HEK293 (cell line): ENCODE data around the gene ARHGAP22.

ENCODE experiments used
- CTCF ChIA-PET: fragments of 350-600 bp; formaldehyde crosslinking; extraction: SDS; loops from one replicate; lab custom pipeline; 2021; ENCODE audit warnings: antibody characterized with exemption; lab: Yijun Ruan, JAX
- POLR2A ChIA-PET: fragments of 300-600 bp; formaldehyde crosslinking; extraction: SDS; loops from one replicate; lab custom pipeline; 2020; ENCODE audit warnings: antibody characterized with exemption, inconsistent platforms; lab: Yijun Ruan, JAX
- H3K27ac ChIP-seq: fragments of 200-500 bp; sonication (Bioruptor generic); 2 replicates; pipeline ENCODE4 v1.5.1; 2014; ENCODE audit warnings: low read depth, low read length, control low read depth, inconsistent platforms; ENCODE audit errors: extremely low read depth
- H3K36me3 ChIP-seq, 2 experiments: fragments of 200-500 bp in 1 of 2; sonication (Bioruptor generic) in 1 of 2; 1 replicate in 1 of 2; 2 replicates in 1 of 2; pipeline ENCODE4 v1.5.1; 2014 to 2017; ENCODE audit warnings: inconsistent platforms in 2 of 2, low read length in 2 of 2; ENCODE audit not compliant: control insufficient read depth in 2 of 2, insufficient read depth in 1 of 2
- H3K4me1 ChIP-seq: fragments of 200-500 bp; sonication (Bioruptor generic); 2 replicates; pipeline ENCODE4 v1.5.1; 2014; ENCODE audit warnings: mild to moderate bottlenecking, low read length, inconsistent platforms; ENCODE audit not compliant: control insufficient read depth, insufficient read depth
- H3K4me3 ChIP-seq: 2 replicates; pipeline ENCODE4 v1.5.1; 2011; ENCODE audit warnings: low read depth, mild to moderate bottlenecking, control low read depth, low read length, moderate library complexity
- H3K9me3 ChIP-seq: fragments of 200-500 bp; sonication (Bioruptor generic); 2 replicates; pipeline ENCODE4 v1.5.1; 2014; ENCODE audit warnings: low read depth, low read length, inconsistent platforms; ENCODE audit not compliant: control insufficient read depth, insufficient read depth
- EGR2 ChIP-seq: fragments of 450-650 bp; formaldehyde crosslinking; IDR thresholded peaks from 2 replicates; pipeline ENCODE4 v1.5.1; 2016; ENCODE audit warnings: low read depth, missing biosample characterization, missing genetic modification characterization
- GFI1B ChIP-seq: fragments of 450-650 bp; formaldehyde crosslinking; IDR thresholded peaks from 2 replicates; pipeline ENCODE4 v1.5.1; 2016; ENCODE audit warnings: missing biosample characterization, missing genetic modification characterization
- KLF8 ChIP-seq: fragments of 450-650 bp; formaldehyde crosslinking; IDR thresholded peaks from 2 replicates; pipeline ENCODE4 v1.5.1; 2016; ENCODE audit warnings: missing biosample characterization, missing genetic modification characterization
- MEIS1 ChIP-seq: sonication (generic); formaldehyde crosslinking; IDR thresholded peaks from 2 replicates; pipeline ENCODE4 v1.8.1; 2022; ENCODE audit warnings: missing genetic modification reagents, mild to moderate bottlenecking, borderline replicate concordance
- OVOL3 ChIP-seq: fragments of 450-650 bp; formaldehyde crosslinking; IDR thresholded peaks from 2 replicates; pipeline ENCODE4 v1.5.1; 2016; ENCODE audit warnings: missing biosample characterization, missing genetic modification characterization
- TCF7L2 ChIP-seq: IDR thresholded peaks from 2 replicates; pipeline ENCODE4 v1.6.1; 2011; ENCODE audit warnings: low read depth, mild to moderate bottlenecking, inconsistent platforms, low read length, moderate library complexity, borderline replicate concordance
- ZBTB17 ChIP-seq: fragments of 450-650 bp; formaldehyde crosslinking; IDR thresholded peaks from 2 replicates; pipeline ENCODE4 v1.5.1; 2016; ENCODE audit warnings: missing biosample characterization, missing genetic modification characterization
- ZNF146 ChIP-seq: fragments of 450-650 bp; formaldehyde crosslinking; IDR thresholded peaks from 2 replicates; pipeline ENCODE4 v1.5.1; 2016; ENCODE audit warnings: missing biosample characterization, missing genetic modification characterization
- ZNF19 ChIP-seq: fragments of 450-650 bp; formaldehyde crosslinking; IDR thresholded peaks from 2 replicates; pipeline ENCODE4; 2016; ENCODE audit warnings: missing biosample characterization, missing genetic modification characterization, low read depth
- ZNF223 ChIP-seq: fragments of 450-650 bp; formaldehyde crosslinking; IDR thresholded peaks from 2 replicates; pipeline ENCODE4 v1.5.1; 2016; ENCODE audit warnings: missing biosample characterization, missing genetic modification characterization
- ZNF24 ChIP-seq: fragments of 450-650 bp; formaldehyde crosslinking; IDR thresholded peaks from 2 replicates; pipeline ENCODE4 v1.5.1; 2016; ENCODE audit warnings: missing biosample characterization, missing genetic modification characterization
- ZNF274 ChIP-seq, 2 experiments: fragments of 200-500 bp in 1 of 2; fragments of 450-650 bp in 1 of 2; sonication (Bioruptor generic) in 1 of 2; formaldehyde crosslinking in 1 of 2; IDR thresholded peaks; 2 replicates each; pipeline versions ENCODE4 v1.5.1 to v1.6.1; 2014 to 2016; ENCODE audit warnings: borderline replicate concordance in 1 of 2, inconsistent platforms in 1 of 2, low read length in 1 of 2, missing biosample characterization in 1 of 2, missing genetic modification characterization in 1 of 2
- ZNF311 ChIP-seq: fragments of 450-650 bp; formaldehyde crosslinking; IDR thresholded peaks from 2 replicates; pipeline ENCODE4 v1.5.1; 2017; ENCODE audit warnings: missing biosample characterization, missing genetic modification characterization, borderline replicate concordance
- ZNF324 ChIP-seq: fragments of 450-650 bp; formaldehyde crosslinking; IDR thresholded peaks from 2 replicates; pipeline ENCODE4 v1.5.1; 2016; ENCODE audit warnings: missing biosample characterization, missing genetic modification characterization
- ZNF354C ChIP-seq: fragments of 450-650 bp; formaldehyde crosslinking; IDR thresholded peaks from 2 replicates; pipeline ENCODE4 v1.5.1; 2016; ENCODE audit warnings: missing biosample characterization, missing genetic modification characterization, low read depth, borderline replicate concordance
- ZNF48 ChIP-seq: fragments of 450-650 bp; formaldehyde crosslinking; IDR thresholded peaks from 2 replicates; pipeline ENCODE4 v1.5.1; 2016; ENCODE audit warnings: missing biosample characterization, missing genetic modification characterization
- ZNF600 ChIP-seq: fragments of 450-650 bp; formaldehyde crosslinking; IDR thresholded peaks from 2 replicates; pipeline ENCODE4 v1.5.1; 2016; ENCODE audit warnings: missing biosample characterization, missing genetic modification characterization
- ZNF623 ChIP-seq: fragments of 450-650 bp; formaldehyde crosslinking; IDR thresholded peaks from 2 replicates; pipeline ENCODE4 v1.5.1; 2016; ENCODE audit warnings: missing biosample characterization, missing genetic modification characterization
- ZNF660 ChIP-seq: fragments of 450-650 bp; IDR thresholded peaks from 2 replicates; pipeline ENCODE4 v1.5.1; 2018; ENCODE audit warnings: missing biosample characterization, mild to moderate bottlenecking, missing genetic modification characterization
- ZNF776 ChIP-seq: fragments of 450-650 bp; formaldehyde crosslinking; IDR thresholded peaks from 2 replicates; pipeline ENCODE4 v1.5.0; 2017; ENCODE audit warnings: missing biosample characterization, missing genetic modification characterization, borderline replicate concordance
- ZNF843 ChIP-seq: fragments of 450-650 bp; formaldehyde crosslinking; IDR thresholded peaks from 2 replicates; pipeline ENCODE4 v1.5.1; 2016; ENCODE audit warnings: missing biosample characterization, missing genetic modification characterization
- TF ChIP-seq, protein P1 (sequence below): sonication (generic); formaldehyde crosslinking; IDR thresholded peaks from 2 replicates; pipeline ENCODE4 v1.8.1; 2022; ENCODE audit warnings: mild to moderate bottlenecking, moderate library complexity, missing genetic modification reagents
- TF ChIP-seq, protein P2 (sequence below): fragments of 450-650 bp; formaldehyde crosslinking; IDR thresholded peaks from 2 replicates; pipeline ENCODE4 v1.5.1; 2017; ENCODE audit warnings: missing biosample characterization, missing genetic modification characterization
- TF ChIP-seq, protein P3 (sequence below): fragments of 450-650 bp; formaldehyde crosslinking; IDR thresholded peaks from 2 replicates; pipeline ENCODE4; 2016; ENCODE audit warnings: missing biosample characterization, missing genetic modification characterization

ARHGAP22 gene

DNA sequence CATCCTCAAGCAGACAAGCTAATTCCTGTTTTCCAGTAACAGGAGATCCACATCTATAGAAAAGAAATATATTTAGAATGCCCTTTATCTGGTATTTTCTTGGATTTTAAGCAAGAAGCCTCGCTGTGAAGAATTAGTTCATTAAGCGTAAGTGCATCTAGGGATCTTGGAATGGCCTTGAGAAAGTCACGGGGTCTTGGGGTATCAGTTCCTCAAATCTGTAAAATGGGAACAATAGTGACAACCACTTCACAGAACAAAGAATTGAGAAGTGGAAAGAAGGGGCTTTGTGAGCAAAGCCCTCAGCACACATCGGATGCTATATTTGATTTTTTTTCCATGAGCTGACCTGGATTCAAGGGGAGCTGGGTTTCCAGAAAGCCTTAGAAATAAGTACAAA is 47.5 kb upstream of the ARHGAP22 start:
- CTCF ChIA-PET, result no interaction called here
- Histone ChIP-seq H3K4me3 (no peak overlapping the region), H3K4me1 (no peaks in the 10 kb centered on the region), H3K27ac (no peak overlapping the region), H3K36me3 (no peaks in the 10 kb centered on the region), H3K9me3 (no peaks in the 10 kb centered on the region)
- TF ChIP-seq ZNF274 (IDR thresholded peaks at IDR 0.05; ENCODE audit: low read length) (no peak), ZNF274 (tag by site-specific recombination; IDR thresholded peaks at IDR 0.05; ENCODE audit: borderline replicate concordance) (no peak), ZNF223 (tag by site-specific recombination) (no peak), MEIS1 (CRISPR knock-in tag) (no peak), ZNF600 (tag by site-specific recombination) (no peak), ZNF623 (tag by site-specific recombination) (no peak), OVOL3 (tag by site-specific recombination) (no peak), ZNF324 (tag by site-specific recombination) (no peak)
- POLR2A ChIA-PET, result no interaction called here

DNA sequence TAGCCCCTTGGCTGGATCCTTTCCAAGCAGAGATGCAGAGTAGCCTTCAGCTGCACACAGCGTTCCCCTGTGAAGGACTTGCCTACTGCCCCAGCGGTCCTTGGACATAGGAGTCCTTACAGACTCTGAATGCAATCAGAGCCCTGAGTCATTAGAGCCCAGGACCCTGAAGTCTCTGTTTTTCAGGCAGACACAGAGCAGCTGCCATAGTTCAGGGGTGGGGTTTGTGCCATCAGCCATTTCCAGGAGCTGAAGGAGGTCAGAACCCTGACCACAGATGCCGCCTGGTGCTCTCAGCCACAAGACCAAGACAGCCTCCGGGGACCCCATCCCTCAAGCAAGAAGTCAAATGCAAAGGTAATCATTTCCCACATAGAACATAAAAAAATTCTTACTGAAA is 47.0 kb upstream of the ARHGAP22 start:
- TF ChIP-seq ZNF354C (tag by site-specific recombination) (no peak), EGR2 (tag by site-specific recombination) (no peak), ZNF24 (tag by site-specific recombination) (no peak), GFI1B (tag by site-specific recombination) (no peak), ZNF776 (tag by site-specific recombination) (no peak), ZNF843 (no peak), KLF8 (tag by site-specific recombination) (no peak), ZNF19 (tag by site-specific recombination) (no peak), ZNF660 (tag by site-specific recombination) (no peak), ZNF311 (tag by site-specific recombination) (no peak), TCF7L2 (no peak)
- TF ChIP-seq, protein P1, sequence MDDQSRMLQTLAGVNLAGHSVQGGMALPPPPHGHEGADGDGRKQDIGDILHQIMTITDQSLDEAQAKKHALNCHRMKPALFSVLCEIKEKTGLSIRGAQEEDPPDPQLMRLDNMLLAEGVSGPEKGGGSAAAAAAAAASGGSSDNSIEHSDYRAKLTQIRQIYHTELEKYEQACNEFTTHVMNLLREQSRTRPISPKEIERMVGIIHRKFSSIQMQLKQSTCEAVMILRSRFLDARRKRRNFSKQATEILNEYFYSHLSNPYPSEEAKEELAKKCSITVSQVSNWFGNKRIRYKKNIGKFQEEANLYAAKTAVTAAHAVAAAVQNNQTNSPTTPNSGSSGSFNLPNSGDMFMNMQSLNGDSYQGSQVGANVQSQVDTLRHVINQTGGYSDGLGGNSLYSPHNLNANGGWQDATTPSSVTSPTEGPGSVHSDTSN, result no peak
- TF ChIP-seq, protein P2, sequence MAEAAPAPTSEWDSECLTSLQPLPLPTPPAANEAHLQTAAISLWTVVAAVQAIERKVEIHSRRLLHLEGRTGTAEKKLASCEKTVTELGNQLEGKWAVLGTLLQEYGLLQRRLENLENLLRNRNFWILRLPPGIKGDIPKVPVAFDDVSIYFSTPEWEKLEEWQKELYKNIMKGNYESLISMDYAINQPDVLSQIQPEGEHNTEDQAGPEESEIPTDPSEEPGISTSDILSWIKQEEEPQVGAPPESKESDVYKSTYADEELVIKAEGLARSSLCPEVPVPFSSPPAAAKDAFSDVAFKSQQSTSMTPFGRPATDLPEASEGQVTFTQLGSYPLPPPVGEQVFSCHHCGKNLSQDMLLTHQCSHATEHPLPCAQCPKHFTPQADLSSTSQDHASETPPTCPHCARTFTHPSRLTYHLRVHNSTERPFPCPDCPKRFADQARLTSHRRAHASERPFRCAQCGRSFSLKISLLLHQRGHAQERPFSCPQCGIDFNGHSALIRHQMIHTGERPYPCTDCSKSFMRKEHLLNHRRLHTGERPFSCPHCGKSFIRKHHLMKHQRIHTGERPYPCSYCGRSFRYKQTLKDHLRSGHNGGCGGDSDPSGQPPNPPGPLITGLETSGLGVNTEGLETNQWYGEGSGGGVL (tag by site-specific recombination), result no peak
- H3K9me3 ChIP-seq, result no peaks in the 10 kb centered on the region
- no peaks in the 10 kb centered on the region for H3K36me3 ChIP-seq
- H3K4me1 ChIP-seq, result no peaks in the 10 kb centered on the region
- ChIA-PET POLR2A (no interaction called here), CTCF (no interaction called here)
- H3K27ac ChIP-seq, result no peak overlapping the region
- no peak overlapping the region for H3K4me3 ChIP-seq

DNA sequence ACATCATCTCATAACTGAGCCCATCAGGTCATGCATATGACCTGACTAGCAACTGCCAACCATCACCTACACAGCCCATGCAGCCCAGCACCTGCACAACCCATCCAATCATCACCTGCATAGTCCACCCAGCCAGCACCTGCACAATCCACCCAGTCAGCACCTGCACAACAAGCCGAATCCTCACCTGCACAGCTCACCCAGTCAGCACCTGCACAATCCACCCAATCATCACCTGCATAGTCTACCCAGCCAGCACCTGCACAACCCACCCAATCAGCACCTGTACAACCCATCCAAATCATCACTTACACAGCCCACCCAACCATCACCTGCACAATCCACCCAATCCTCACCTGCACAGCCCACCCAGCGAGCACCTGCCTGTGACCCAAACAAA is 46.4 kb upstream of the ARHGAP22 start:
- H3K36me3 ChIP-seq, result no peaks in the 10 kb centered on the region
- no peak overlapping the region for H3K27ac ChIP-seq
- no peaks in the 10 kb centered on the region for H3K4me1 ChIP-seq
- POLR2A ChIA-PET, result no interaction called here
- H3K4me3 ChIP-seq, result no peak overlapping the region
- no peak for TF ChIP-seq ZNF146
- TF ChIP-seq, protein P3, sequence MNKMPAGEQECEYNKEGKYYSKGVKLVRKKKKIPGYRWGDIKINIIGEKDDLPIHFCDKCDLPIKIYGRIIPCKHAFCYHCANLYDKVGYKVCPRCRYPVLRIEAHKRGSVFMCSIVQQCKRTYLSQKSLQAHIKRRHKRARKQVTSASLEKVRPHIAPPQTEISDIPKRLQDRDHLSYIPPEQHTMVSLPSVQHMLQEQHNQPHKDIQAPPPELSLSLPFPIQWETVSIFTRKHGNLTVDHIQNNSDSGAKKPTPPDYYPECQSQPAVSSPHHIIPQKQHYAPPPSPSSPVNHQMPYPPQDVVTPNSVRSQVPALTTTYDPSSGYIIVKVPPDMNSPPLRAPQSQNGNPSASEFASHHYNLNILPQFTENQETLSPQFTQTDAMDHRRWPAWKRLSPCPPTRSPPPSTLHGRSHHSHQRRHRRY (tag by site-specific recombination), result no peak
- TF ChIP-seq ZNF623 (tag by site-specific recombination), result no peak
- TF ChIP-seq ZBTB17, result no peak
- no peak for TF ChIP-seq ZNF48
- CTCF ChIA-PET, result no interaction called here
- H3K9me3 ChIP-seq, result no peaks in the 10 kb centered on the region
